Measurements from ENCODE around the gene FPGS.

- no peak for TF ChIP-seq CTCF (IDR thresholded peaks at IDR 0.05)
- no peak for TF ChIP-seq EZH2 (IDR thresholded peaks at IDR 0.05; ENCODE audit: borderline replicate concordance, insufficient read depth, low read depth, low read length, poor library complexity, severe bottlenecking)
Measured at GRCh38 chr9:127793093-127793708, 9.5 kb upstream of the FPGS start.

All from B cell (primary cell).